MM.1S (cell line): Measurements from ENCODE around the gene SLC38A11.

ENCODE experiments used
- DNase-seq: peaks from one replicate; pipeline ENCODE4 v3.0.0-alpha.2; 2015
- H2AFZ ChIP-seq: fragments of 300-600 bp; sonication (generic); 2 replicates; pipeline ENCODE4 v1.6.0; 2016; ENCODE audit warnings: antibody characterized with exemption, low read length
- H3F3A ChIP-seq: fragments of 300-600 bp; sonication (generic); 2 replicates; pipeline ENCODE4 v1.6.1; 2016; ENCODE audit warnings: mild to moderate bottlenecking, antibody characterized with exemption, low read length, moderate library complexity, mixed read lengths; ENCODE audit not compliant: insufficient read depth
- H3K27ac ChIP-seq: fragments of 300-600 bp; sonication (generic); 2 replicates; pipeline ENCODE4 v1.5.1; 2016; ENCODE audit warnings: mild to moderate bottlenecking, low read length
- H3K27me3 ChIP-seq: fragments of 300-600 bp; sonication (generic); replicated peaks from 2 replicates; pipeline ENCODE4 v1.6.0; 2016; ENCODE audit warnings: low read length; ENCODE audit not compliant: insufficient read depth
- H3K36me3 ChIP-seq: fragments of 300-600 bp; sonication (generic); replicated peaks from 2 replicates; pipeline ENCODE4 v1.6.1; 2016; ENCODE audit warnings: mild to moderate bottlenecking, low read length, mixed read lengths; ENCODE audit not compliant: insufficient read depth
- H3K4me1 ChIP-seq: fragments of 300-600 bp; sonication (generic); 2 replicates; pipeline ENCODE4 v1.6.1; 2016; ENCODE audit warnings: low read length, mixed read lengths
- H3K4me2 ChIP-seq: fragments of 300-600 bp; sonication (generic); 2 replicates; pipeline ENCODE4 v1.6.0; 2016; ENCODE audit warnings: low read depth, low read length
- H3K4me3 ChIP-seq: fragments of 300-600 bp; sonication (generic); 2 replicates; pipeline ENCODE4 v1.5.1; 2016; ENCODE audit warnings: low read length, mixed read lengths
- H3K79me2 ChIP-seq: fragments of 300-600 bp; sonication (generic); 2 replicates; pipeline ENCODE4 v1.6.1; 2016; ENCODE audit warnings: mixed run types, low read length, mixed read lengths
- H3K9ac ChIP-seq: fragments of 300-600 bp; sonication (generic); 2 replicates; pipeline ENCODE4 v1.6.1; 2016; ENCODE audit warnings: low read length, mixed read lengths
- H3K9me2 ChIP-seq: fragments of 300-600 bp; sonication (generic); replicated peaks from 2 replicates; pipeline ENCODE4 v1.6.1; 2016; ENCODE audit warnings: mild to moderate bottlenecking, low read length, mixed read lengths; ENCODE audit not compliant: insufficient read depth
- H3K9me3 ChIP-seq: fragments of 300-600 bp; sonication (generic); replicated peaks from 2 replicates; pipeline ENCODE4 v1.6.1; 2016; ENCODE audit warnings: mild to moderate bottlenecking, low read length, mixed read lengths; ENCODE audit not compliant: insufficient read depth
- H4K20me1 ChIP-seq: fragments of 300-600 bp; sonication (generic); 2 replicates; pipeline ENCODE4 v1.6.1; 2016; ENCODE audit warnings: mild to moderate bottlenecking, low read length, moderate library complexity, mixed read lengths; ENCODE audit not compliant: insufficient read depth
- EZH2 ChIP-seq: fragments of 300-600 bp; sonication (generic); optimal IDR thresholded peaks from 2 replicates; pipeline ENCODE3; 2017; ENCODE audit warnings: low read depth, mild to moderate bottlenecking, antibody characterized with exemption, low read length, mixed read lengths
- EZH2phosphoT487 ChIP-seq: fragments of 300-600 bp; sonication (generic); IDR thresholded peaks from 2 replicates; pipeline ENCODE4 v1.6.1; 2018; ENCODE audit warnings: antibody characterized with exemption, low read length
- TF ChIP-seq, protein P1 (sequence below): fragments of 300-600 bp; sonication (generic); IDR thresholded peaks from 2 replicates; pipeline ENCODE4 v1.5.1; 2016; ENCODE audit warnings: antibody characterized with exemption, low read length, mixed read lengths

Gene SLC38A11

GRCh38 chr2:164913640-164914350 lies 41.5 kb downstream of the SLC38A11 start:
- H3K9me2 ChIP-seq, result no peaks in the 10 kb centered on the region
- no peaks in the 10 kb centered on the region for H3K79me2 ChIP-seq
- H3K4me1 ChIP-seq, result peaks cover 30% of the 10 kb centered on the region
- no peaks in the 10 kb centered on the region for H4K20me1 ChIP-seq
- peak overlapping the region; percentile 33; the same call in 1 of the 2 replicates for H2AFZ ChIP-seq
- no peak overlapping the region for H3K4me2 ChIP-seq
- DNase-seq, result peak; percentile 59
- no peaks in the 10 kb centered on the region for H3K9me3 ChIP-seq
- H3K27ac ChIP-seq, result no peak overlapping the region
- H3K4me3 ChIP-seq, result no peak overlapping the region
- H3K36me3 ChIP-seq, result no peaks in the 10 kb centered on the region
- no peak for TF ChIP-seq EZH2phosphoT487
- TF ChIP-seq, protein P1, sequence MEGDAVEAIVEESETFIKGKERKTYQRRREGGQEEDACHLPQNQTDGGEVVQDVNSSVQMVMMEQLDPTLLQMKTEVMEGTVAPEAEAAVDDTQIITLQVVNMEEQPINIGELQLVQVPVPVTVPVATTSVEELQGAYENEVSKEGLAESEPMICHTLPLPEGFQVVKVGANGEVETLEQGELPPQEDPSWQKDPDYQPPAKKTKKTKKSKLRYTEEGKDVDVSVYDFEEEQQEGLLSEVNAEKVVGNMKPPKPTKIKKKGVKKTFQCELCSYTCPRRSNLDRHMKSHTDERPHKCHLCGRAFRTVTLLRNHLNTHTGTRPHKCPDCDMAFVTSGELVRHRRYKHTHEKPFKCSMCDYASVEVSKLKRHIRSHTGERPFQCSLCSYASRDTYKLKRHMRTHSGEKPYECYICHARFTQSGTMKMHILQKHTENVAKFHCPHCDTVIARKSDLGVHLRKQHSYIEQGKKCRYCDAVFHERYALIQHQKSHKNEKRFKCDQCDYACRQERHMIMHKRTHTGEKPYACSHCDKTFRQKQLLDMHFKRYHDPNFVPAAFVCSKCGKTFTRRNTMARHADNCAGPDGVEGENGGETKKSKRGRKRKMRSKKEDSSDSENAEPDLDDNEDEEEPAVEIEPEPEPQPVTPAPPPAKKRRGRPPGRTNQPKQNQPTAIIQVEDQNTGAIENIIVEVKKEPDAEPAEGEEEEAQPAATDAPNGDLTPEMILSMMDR, result peak; percentile 62
- TF ChIP-seq EZH2, result no peak
- H3F3A ChIP-seq, result peaks cover 21% of the 10 kb centered on the region
- no peaks in the 10 kb centered on the region for H3K27me3 ChIP-seq
- no peak overlapping the region for H3K9ac ChIP-seq

DNA sequence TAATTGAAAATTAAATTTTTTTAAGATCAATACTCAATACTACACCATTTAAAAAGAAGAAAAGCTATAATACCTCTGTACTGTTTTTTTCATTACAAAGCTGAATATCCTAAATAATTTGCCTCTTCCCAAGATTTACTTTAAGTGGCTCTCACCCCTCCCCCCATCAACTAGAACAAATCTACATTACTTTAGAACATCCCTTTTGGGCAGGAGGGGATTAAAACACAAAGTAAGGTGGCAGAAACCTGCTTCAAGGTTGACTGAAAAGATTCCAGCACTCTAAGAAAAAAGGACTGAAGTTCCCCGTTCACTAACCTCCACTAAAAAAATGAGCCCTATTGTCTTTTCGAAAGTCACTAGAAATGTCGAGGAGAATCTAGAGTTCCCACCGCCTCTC lies 42.3 kb downstream of the SLC38A11 start:
- H3K4me2 ChIP-seq, result no peak overlapping the region
- DNase-seq, result no peak
- peaks cover 21% of the 10 kb centered on the region for H3F3A ChIP-seq
- no peak overlapping the region for H3K27ac ChIP-seq
- H3K4me1 ChIP-seq, result peaks cover 30% of the 10 kb centered on the region
- H3K79me2 ChIP-seq, result no peaks in the 10 kb centered on the region
- H3K27me3 ChIP-seq, result no peaks in the 10 kb centered on the region
- no peaks in the 10 kb centered on the region for H3K9me3 ChIP-seq
- no peaks in the 10 kb centered on the region for H3K9me2 ChIP-seq
- no peaks in the 10 kb centered on the region for H4K20me1 ChIP-seq
- TF ChIP-seq, protein P1, result no peak
- TF ChIP-seq EZH2phosphoT487 (no peak), EZH2 (no peak)
- H3K36me3 ChIP-seq, result no peaks in the 10 kb centered on the region
- H3K9ac ChIP-seq, result no peak overlapping the region
- H2AFZ ChIP-seq, result no peak overlapping the region
- no peak overlapping the region for H3K4me3 ChIP-seq

DNA sequence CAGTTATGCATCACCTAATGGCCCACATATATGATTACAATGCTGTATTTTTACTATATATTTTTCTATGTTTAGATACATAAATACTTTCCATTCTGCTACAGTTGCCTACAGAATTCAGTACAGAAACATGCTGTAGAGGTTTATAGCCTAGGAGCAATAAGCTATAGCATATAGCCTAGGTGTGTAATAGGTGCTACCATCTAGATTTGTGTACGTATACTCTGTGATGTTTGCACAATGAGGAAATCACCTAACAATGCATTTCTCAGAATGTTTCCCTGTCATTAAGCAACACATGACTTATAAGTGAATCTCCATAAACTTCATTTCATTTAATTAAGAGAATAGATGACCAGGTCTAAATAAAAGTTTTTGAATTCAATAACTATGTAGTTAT lies 43.5 kb downstream of the SLC38A11 start:
- Histone ChIP-seq H3K27ac (no peak overlapping the region), H3K9me2 (no peaks in the 10 kb centered on the region), H3K9ac (no peak overlapping the region), H3K36me3 (no peaks in the 10 kb centered on the region), H3K4me3 (no peak overlapping the region), H3F3A (peaks cover 21% of the 10 kb centered on the region), H3K79me2 (no peaks in the 10 kb centered on the region), H3K4me1 (peaks cover 30% of the 10 kb centered on the region), H2AFZ (no peak overlapping the region), H3K9me3 (no peaks in the 10 kb centered on the region), H3K27me3 (no peaks in the 10 kb centered on the region), H3K4me2 (no peak overlapping the region), H4K20me1 (no peaks in the 10 kb centered on the region)
- no peak for TF ChIP-seq EZH2phosphoT487
- no peak for TF ChIP-seq EZH2
- TF ChIP-seq, protein P1, result no peak
- no peak for DNase-seq
